Keratinocyte (primary cell): ENCODE measurements around the gene FHAD1. TPM values are rescaled to one million over a fixed set of nuclear protein-coding genes. Genes with fewer than 3 reads are reported as not detected.

Source experiments
- DNase-seq: peaks from one replicate; pipeline ENCODE4 v3.0.0-alpha.2; 2011; ENCODE audit warnings: low read depth, missing footprints, low spot score
- FAIRE-seq: peaks from 2 replicates; lab custom pipeline; 2011; peaks lifted over from hg19 to GRCh38; lab: Jason Lieb, UNC
- H2AFZ ChIP-seq: 2 replicates; pipeline ENCODE4 v1.6.0; 2012; ENCODE audit warnings: low read length, control low read depth, inconsistent platforms; ENCODE audit not compliant: control insufficient read depth
- H3K27ac ChIP-seq: 2 replicates; pipeline ENCODE4 v1.5.1; 2011; ENCODE audit warnings: low read length; ENCODE audit not compliant: control insufficient read depth, insufficient read depth
- H3K27me3 ChIP-seq: 3 replicates; pipeline ENCODE4 v1.6.0; 2011; ENCODE audit warnings: low read length; ENCODE audit not compliant: control insufficient read depth, insufficient read depth; ENCODE audit errors: extremely low read depth
- H3K36me3 ChIP-seq, 2 experiments: 2 replicates in 1 of 2; 3 replicates in 1 of 2; pipeline ENCODE4 v1.5.1; 2011; ENCODE audit warnings: low read length in 2 of 2, mild to moderate bottlenecking in 1 of 2; ENCODE audit not compliant: control insufficient read depth in 2 of 2, insufficient read depth in 2 of 2; ENCODE audit errors: extremely low read depth in 1 of 2
- H3K4me1 ChIP-seq: 3 replicates; pipeline ENCODE4 v1.5.1; 2011; ENCODE audit warnings: low read length; ENCODE audit not compliant: control insufficient read depth, insufficient read depth; ENCODE audit errors: extremely low read depth
- H3K4me2 ChIP-seq: 3 replicates; pipeline ENCODE4 v1.6.0; 2011; ENCODE audit warnings: low read depth, low read length; ENCODE audit not compliant: control insufficient read depth, insufficient read depth; ENCODE audit errors: extremely low read depth
- H3K4me3 ChIP-seq, 3 experiments: fragments of 200-600 bp in 1 of 3; sonication (generic) in 1 of 3; 2 replicates in 2 of 3; 3 replicates in 1 of 3; pipeline ENCODE4 v1.5.1; 2011 to 2016; ENCODE audit warnings: low read length in 3 of 3, mild to moderate bottlenecking in 3 of 3, control low read depth in 2 of 3, inconsistent platforms in 1 of 3, low read depth in 1 of 3, mixed read lengths in 1 of 3, mixed run types in 1 of 3, moderate library complexity in 1 of 3; ENCODE audit not compliant: control insufficient read depth in 2 of 3, insufficient read depth in 2 of 3; ENCODE audit errors: extremely low read depth in 1 of 3
- H3K79me2 ChIP-seq: 2 replicates; pipeline ENCODE4 v1.6.0; 2012; ENCODE audit warnings: low read length; ENCODE audit not compliant: control insufficient read depth, insufficient read depth
- H3K9ac ChIP-seq: 3 replicates; pipeline ENCODE4 v1.6.0; 2011; ENCODE audit warnings: low read length; ENCODE audit not compliant: control insufficient read depth, insufficient read depth; ENCODE audit errors: extremely low read depth
- H3K9me1 ChIP-seq: 3 replicates; pipeline ENCODE4 v1.6.0; 2011; ENCODE audit warnings: low read length; ENCODE audit not compliant: control insufficient read depth, insufficient read depth; ENCODE audit errors: extremely low read depth
- H3K9me3 ChIP-seq: 2 replicates; pipeline ENCODE4 v1.5.1; 2012; ENCODE audit warnings: low read depth, low read length; ENCODE audit not compliant: control insufficient read depth
- H4K20me1 ChIP-seq: 3 replicates; pipeline ENCODE4 v1.6.0; 2011; ENCODE audit warnings: low read length; ENCODE audit not compliant: control insufficient read depth, insufficient read depth; ENCODE audit errors: extremely low read depth
- EZH2 ChIP-seq: IDR thresholded peaks from one replicate; pipeline ENCODE4 v1.6.1; 2012; ENCODE audit warnings: inconsistent platforms, mild to moderate bottlenecking, low read length, moderate library complexity
- dilution Hi-C: fragments of 300-500 bp; cut with MboI; formaldehyde crosslinking; loops from one replicate; pipeline ENCODE4 v1.7.0; 2020; ENCODE audit warnings: low sequenced_read_pairs; ENCODE audit not compliant: extremely low pct_ligation_motif_present
- polyA plus RNA-seq, 5 experiments: library from polyadenylated mRNA; depleted of rRNA in 3 of 5; stranded (reverse) in 3 of 5; stranded (forward) in 1 of 5; unstranded in 1 of 5; fragments of >200 nt; gene quantifications; 1 replicate in 1 of 5; 2 replicates in 3 of 5; 3 replicates in 1 of 5; pipeline versions ENCODE4 v1.2.1 to v1.2.3, GENCODE V29; 2011 to 2012; ENCODE audit warnings: missing spikeins in 2 of 5, low read depth in 1 of 5, low replicate concordance in 1 of 5
- TF ChIP-seq, protein P1 (sequence below), 3 experiments: IDR thresholded peaks in 1 of 3; conservative IDR thresholded peaks in 1 of 3; optimal IDR thresholded peaks in 1 of 3; 2 replicates in 2 of 3; 3 replicates in 1 of 3; pipeline versions ENCODE3 to v1.5.1; 2011; ENCODE audit warnings: low read length in 3 of 3, mild to moderate bottlenecking in 3 of 3, moderate library complexity in 2 of 3, control low read depth in 1 of 3, inconsistent platforms in 1 of 3; ENCODE audit not compliant: insufficient read depth in 2 of 3; ENCODE audit errors: extremely low read depth in 1 of 3

Gene FHAD1
- polyA plus RNA-seq, 1 donor (not counting 4 experiments of a cell fraction or from before 2014, with no cell fraction given), result 0.09 TPM

GRCh38 chr1:15323989-15324868 lies 77.2 kb downstream of the FHAD1 start:
- Histone ChIP-seq H2AFZ (no peak overlapping the region), H3K27ac (no peak overlapping the region), H3K4me2 (peak overlapping the region; percentile 42)

GRCh38 chr1:15324869-15325335 lies 77.9 kb downstream of the FHAD1 start:
- DNase-seq, result no peak
- Histone ChIP-seq H3K9me1 (no peaks in the 10 kb centered on the region), H4K20me1 (no peaks in the 10 kb centered on the region), H3K4me1 (no peaks in the 10 kb centered on the region), H3K27me3 (no peaks in the 10 kb centered on the region), H3K4me3 (no peak overlapping the region), H3K36me3 (no peaks in the 10 kb centered on the region), H2AFZ (no peak overlapping the region), H3K4me2 (no peak overlapping the region), H3K27ac (no peak overlapping the region), H3K79me2 (no peaks in the 10 kb centered on the region), H3K9me3 (no peaks in the 10 kb centered on the region), H3K9ac (no peak overlapping the region)
- dilution Hi-C loops, result no loop called here
- TF ChIP-seq, protein P1, sequence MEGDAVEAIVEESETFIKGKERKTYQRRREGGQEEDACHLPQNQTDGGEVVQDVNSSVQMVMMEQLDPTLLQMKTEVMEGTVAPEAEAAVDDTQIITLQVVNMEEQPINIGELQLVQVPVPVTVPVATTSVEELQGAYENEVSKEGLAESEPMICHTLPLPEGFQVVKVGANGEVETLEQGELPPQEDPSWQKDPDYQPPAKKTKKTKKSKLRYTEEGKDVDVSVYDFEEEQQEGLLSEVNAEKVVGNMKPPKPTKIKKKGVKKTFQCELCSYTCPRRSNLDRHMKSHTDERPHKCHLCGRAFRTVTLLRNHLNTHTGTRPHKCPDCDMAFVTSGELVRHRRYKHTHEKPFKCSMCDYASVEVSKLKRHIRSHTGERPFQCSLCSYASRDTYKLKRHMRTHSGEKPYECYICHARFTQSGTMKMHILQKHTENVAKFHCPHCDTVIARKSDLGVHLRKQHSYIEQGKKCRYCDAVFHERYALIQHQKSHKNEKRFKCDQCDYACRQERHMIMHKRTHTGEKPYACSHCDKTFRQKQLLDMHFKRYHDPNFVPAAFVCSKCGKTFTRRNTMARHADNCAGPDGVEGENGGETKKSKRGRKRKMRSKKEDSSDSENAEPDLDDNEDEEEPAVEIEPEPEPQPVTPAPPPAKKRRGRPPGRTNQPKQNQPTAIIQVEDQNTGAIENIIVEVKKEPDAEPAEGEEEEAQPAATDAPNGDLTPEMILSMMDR (optimal IDR thresholded peaks at IDR 0.05 in 1 of 3, IDR thresholded peaks at IDR 0.05 in 1 of 3, conservative IDR thresholded peaks at IDR 0.05 in 1 of 3; ENCODE audit: extremely low read depth in 1 of 3, insufficient read depth in 2 of 3, low read length in 3 of 3), result no peak
- no peak for TF ChIP-seq EZH2
- FAIRE-seq, result no peak

More at GRCh38 chr1:15323989-15324868, 77.2 kb downstream of the FHAD1 start:
- Histone ChIP-seq H3K4me3 (no peak overlapping the region), H3K27me3 (no peaks in the 10 kb centered on the region), H3K79me2 (no peaks in the 10 kb centered on the region), H3K4me1 (no peaks in the 10 kb centered on the region), H3K36me3 (no peaks in the 10 kb centered on the region), H3K9ac (no peak overlapping the region), H3K9me1 (no peaks in the 10 kb centered on the region), H4K20me1 (no peaks in the 10 kb centered on the region), H3K9me3 (no peaks in the 10 kb centered on the region)
- no peak for DNase-seq
- dilution Hi-C loops, result no loop called here
- no peak for FAIRE-seq
- TF ChIP-seq EZH2, result no peak
- TF ChIP-seq, protein P1 (optimal IDR thresholded peaks at IDR 0.05 in 1 of 3, IDR thresholded peaks at IDR 0.05 in 1 of 3, conservative IDR thresholded peaks at IDR 0.05 in 1 of 3; ENCODE audit: extremely low read depth in 1 of 3, insufficient read depth in 2 of 3, low read length in 3 of 3), result no peak
